HS-27A (cell line): ENCODE measurements around the gene MAP3K2.

Source experiments
- DNase-seq: peaks from one replicate; pipeline ENCODE4 v3.0.0-alpha.2; 2012; ENCODE audit warnings: low read depth, missing footprints

Gene MAP3K2

GRCh38 chr2:127387655-127388422 lies at the start of gene MAP3K2:
Gene MAP3K2, minus strand, starts transcription at chr2:127387975. Its CDS starts 44,846 bp downstream, at chr2:127343129.
- DNase-seq, result peak; percentile 80

GRCh38 chr2:127437056-127437455 lies 49.3 kb upstream of the MAP3K2 start:
- no peak for DNase-seq

GRCh38 chr2:127434515-127434914 lies 46.7 kb upstream of the MAP3K2 start:
- no peak for DNase-seq

- DNase-seq, result no peak
Measured at GRCh38 chr2:127431408-127432023, 43.7 kb upstream of the MAP3K2 start.

- DNase-seq, result no peak
Measured at GRCh38 chr2:127429844-127430425, 42.2 kb upstream of the MAP3K2 start.

- DNase-seq, result no peak
Measured at GRCh38 chr2:127429291-127429690, 41.5 kb upstream of the MAP3K2 start.

GRCh38 chr2:127428815-127429109 lies 41.0 kb upstream of the MAP3K2 start:
- DNase-seq, result no peak

GRCh38 chr2:127428057-127428814 lies 40.5 kb upstream of the MAP3K2 start:
- no peak for DNase-seq

- no peak for DNase-seq
Measured at GRCh38 chr2:127427376-127428056, 39.7 kb upstream of the MAP3K2 start.

GRCh38 chr2:127426501-127427354 lies 39.0 kb upstream of the MAP3K2 start:
- DNase-seq, result no peak

GRCh38 chr2:127425540-127426490 lies 38.0 kb upstream of the MAP3K2 start:
- no peak for DNase-seq

GRCh38 chr2:127424598-127425520 lies 37.1 kb upstream of the MAP3K2 start:
- DNase-seq, result no peak

- no peak for DNase-seq
Measured at GRCh38 chr2:127423880-127424279, 36.1 kb upstream of the MAP3K2 start.

- no peak for DNase-seq
Measured at GRCh38 chr2:127423478-127423843, 35.7 kb upstream of the MAP3K2 start.

GRCh38 chr2:127422559-127423477 lies 35.0 kb upstream of the MAP3K2 start:
- DNase-seq, result no peak

GRCh38 chr2:127421871-127422558 lies 34.2 kb upstream of the MAP3K2 start:
- DNase-seq, result no peak

GRCh38 chr2:127421116-127421800 lies 33.5 kb upstream of the MAP3K2 start:
- DNase-seq, result no peak
